IMR-90 (cell line): Measurements from ENCODE around the gene ECM2.

Experiments used
- BHLHE40 ChIP-seq: fragments of 150-350 bp; IDR thresholded peaks from 2 replicates; pipeline ENCODE4 v1.6.1; 2016; ENCODE audit warnings: mild to moderate bottlenecking, low read depth, low read length
- CTCF ChIP-seq: conservative IDR thresholded peaks from 2 replicates; pipeline ENCODE4 v1.5.1; 2012; ENCODE audit warnings: mild to moderate bottlenecking, low read depth, low read length, improper control_type of control experiment
- MAZ ChIP-seq: IDR thresholded peaks from 2 replicates; pipeline ENCODE4 v1.6.1; 2012; ENCODE audit warnings: low read depth, mild to moderate bottlenecking, low read length, improper control_type of control experiment, moderate library complexity, borderline replicate concordance
- USF2 ChIP-seq: fragments of 150-350 bp; IDR thresholded peaks from 2 replicates; pipeline ENCODE4 v1.6.1; 2017; ENCODE audit warnings: mild to moderate bottlenecking, antibody characterized with exemption, low read length, low read depth

- TF ChIP-seq USF2 (no peak), BHLHE40 (no peak), CTCF (no peak), MAZ (no peak)
These were observed 9.3 kb upstream of the ECM2 start for GRCh38 chr9:92545002-92545510.
